Measurements from ENCODE around the gene PCDHA4. TPM values are rescaled to one million over a fixed set of nuclear protein-coding genes. Genes with fewer than 3 reads are reported as not detected.
"Not testable (repeated sequence)": the region's sequence is repeated elsewhere in the genome, so short reads cannot be mapped to it uniquely, and the experiment has no call there.

PCDHA4 gene
- total RNA-seq, 1 experiment from 2014 or later = not detected

DNA sequence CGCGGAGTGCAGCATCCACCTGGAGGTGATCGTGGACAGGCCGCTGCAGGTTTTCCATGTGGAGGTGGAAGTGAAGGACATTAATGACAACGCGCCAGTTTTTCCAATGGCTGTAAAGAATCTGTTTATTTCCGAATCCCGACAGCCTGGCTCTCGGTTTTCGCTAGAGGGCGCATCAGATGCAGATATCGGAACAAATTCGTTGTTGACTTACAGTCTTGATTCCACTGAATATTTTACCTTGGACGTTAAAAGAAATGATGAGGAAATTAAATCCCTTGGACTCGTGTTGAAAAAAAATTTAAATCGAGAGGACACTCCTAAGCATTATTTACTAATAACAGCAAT, 5.4 kb upstream of the PCDHA4 start:
- no TSS peak for BruUV-seq (replicated peaks)
- ChIA-PET CTCF (no interaction called here), RAD21 (ENCODE audit: low non-redundant PET in 1 of 2, low total read pairs in 2 of 2, uncharacterized antibody in 2 of 2, unreplicated experiment in 2 of 2) (no interaction called here), POLR2A (no interaction called here)
- Histone ChIP-seq H3K9ac (ENCODE audit: low read length) (no peak overlapping the region), H3K27me3 (ENCODE audit: insufficient read depth, low read length) (no peaks in the 10 kb centered on the region), H3K9me2 (ENCODE audit: insufficient read depth) (no peaks in the 10 kb centered on the region), H3K79me2 (ENCODE audit: insufficient read depth, low read length) (no peaks in the 10 kb centered on the region), H3K4me3 (replicated peaks in 1 of 2; ENCODE audit: low read depth in 1 of 2, low read length in 2 of 2) (no peak overlapping the region), H3K36me3 (ENCODE audit: control insufficient read depth in 1 of 2, insufficient read depth in 2 of 2, low read length in 2 of 2) (no peaks in the 10 kb centered on the region), H3K27ac (ENCODE audit: low read depth, low read length) (no peak overlapping the region), H4K20me1 (ENCODE audit: insufficient read depth) (no peaks in the 10 kb centered on the region), H3K9me3 (ENCODE audit: control insufficient read depth in 1 of 2, insufficient read depth in 1 of 2, low read depth in 1 of 2, low read length in 2 of 2) (peaks cover 0 to 5% of the 10 kb centered on the region in 2 experiments; a peak in 2 of 4 replicates), H3K4me1 (ENCODE audit: control insufficient read depth in 1 of 2, insufficient read depth in 2 of 2, low read length in 2 of 2) (no peaks in the 10 kb centered on the region), H3K4me2 (ENCODE audit: low read length) (no peak overlapping the region), H2AFZ (ENCODE audit: low read depth, low read length, poor library complexity, severe bottlenecking) (no peak overlapping the region)
- intact Hi-C loops (cut with micrococcal nuclease) = no loop called here
- no peak for TF ChIP-seq TCF7L2 (IDR thresholded peaks at IDR 0.05; ENCODE audit: borderline replicate concordance, extremely low read depth, insufficient read depth, insufficient read length)
- no peak for TF ChIP-seq ZFX (IDR thresholded peaks at IDR 0.05)
- no peak for TF ChIP-seq FOSL1 (IDR thresholded peaks at IDR 0.05; ENCODE audit: low read depth)
- no peak for DNase-seq (ENCODE audit: low read depth, low spot score)
- ATAC-seq = no peak

DNA sequence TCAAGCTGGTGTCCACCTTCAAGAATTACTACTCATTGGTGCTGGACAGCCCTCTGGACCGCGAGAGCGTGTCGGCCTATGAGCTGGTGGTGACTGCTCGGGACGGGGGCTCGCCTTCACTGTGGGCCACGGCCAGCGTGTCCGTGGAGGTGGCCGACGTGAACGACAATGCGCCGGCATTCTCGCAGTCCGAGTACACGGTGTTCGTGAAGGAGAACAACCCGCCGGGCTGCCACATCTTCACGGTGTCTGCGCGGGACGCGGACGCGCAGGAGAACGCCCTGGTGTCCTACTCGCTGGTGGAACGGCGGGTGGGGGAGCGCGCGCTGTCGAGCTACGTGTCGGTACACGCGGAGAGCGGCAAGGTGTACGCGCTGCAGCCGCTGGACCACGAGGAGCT, 4.5 kb upstream of the PCDHA4 start:
- H3K27me3 ChIP-seq (ENCODE audit: insufficient read depth, low read length); H3K9me3 ChIP-seq (ENCODE audit: control insufficient read depth in 1 of 2, insufficient read depth in 1 of 2, low read depth in 1 of 2, low read length in 2 of 2); H3K9me2 ChIP-seq (ENCODE audit: insufficient read depth); H3K27ac ChIP-seq (ENCODE audit: low read depth, low read length); H3K4me2 ChIP-seq (ENCODE audit: low read length); intact Hi-C loops (cut with micrococcal nuclease); H3K4me3 ChIP-seq (replicated peaks in 1 of 2; ENCODE audit: low read depth in 1 of 2, low read length in 2 of 2); H3K79me2 ChIP-seq (ENCODE audit: insufficient read depth, low read length); CTCF ChIA-PET; RAD21 ChIA-PET (ENCODE audit: low non-redundant PET in 1 of 2, low total read pairs in 2 of 2, uncharacterized antibody in 2 of 2, unreplicated experiment in 2 of 2); H3K9ac ChIP-seq (ENCODE audit: low read length); BruUV-seq (replicated peaks); H3K4me1 ChIP-seq (ENCODE audit: control insufficient read depth in 1 of 2, insufficient read depth in 2 of 2, low read length in 2 of 2); H4K20me1 ChIP-seq (ENCODE audit: insufficient read depth); DNase-seq (ENCODE audit: low read depth, low spot score); H2AFZ ChIP-seq (ENCODE audit: low read depth, low read length, poor library complexity, severe bottlenecking); POLR2A ChIA-PET; H3K36me3 ChIP-seq (ENCODE audit: control insufficient read depth in 1 of 2, insufficient read depth in 2 of 2, low read length in 2 of 2); ATAC-seq: not testable (repeated sequence)

DNA sequence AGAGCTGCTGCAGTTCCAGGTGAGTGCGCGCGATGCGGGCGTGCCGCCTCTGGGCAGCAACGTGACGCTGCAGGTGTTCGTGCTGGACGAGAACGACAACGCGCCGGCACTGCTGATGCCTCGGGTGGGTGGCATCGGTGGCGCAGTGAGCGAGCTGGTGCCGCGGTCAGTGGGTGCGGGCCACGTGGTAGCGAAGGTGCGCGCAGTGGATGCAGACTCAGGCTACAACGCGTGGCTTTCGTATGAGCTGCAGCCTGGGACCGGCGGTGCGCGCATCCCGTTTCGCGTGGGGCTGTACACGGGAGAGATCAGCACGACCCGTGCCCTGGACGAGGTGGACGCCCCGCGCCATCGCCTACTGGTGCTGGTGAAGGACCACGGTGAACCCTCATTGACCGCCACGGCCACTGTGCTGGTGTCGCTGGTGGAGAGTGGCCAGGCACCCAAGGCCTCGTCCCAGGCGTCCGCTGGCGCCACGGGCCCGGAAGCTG, 4.0 kb upstream of the PCDHA4 start:
- H3K4me2 ChIP-seq (ENCODE audit: low read length) = no peak overlapping the region
- no peaks in the 10 kb centered on the region for H3K4me1 ChIP-seq (ENCODE audit: control insufficient read depth in 1 of 2, insufficient read depth in 2 of 2, low read length in 2 of 2)
- H4K20me1 ChIP-seq (ENCODE audit: insufficient read depth) = no peaks in the 10 kb centered on the region
- BruUV-seq (replicated peaks) = no TSS peak
- no peak overlapping the region for H3K4me3 ChIP-seq (replicated peaks in 1 of 2; ENCODE audit: low read depth in 1 of 2, low read length in 2 of 2)
- no peaks in the 10 kb centered on the region for H3K79me2 ChIP-seq (ENCODE audit: insufficient read depth, low read length)
- H3K9me3 ChIP-seq (ENCODE audit: control insufficient read depth in 1 of 2, insufficient read depth in 1 of 2, low read depth in 1 of 2, low read length in 2 of 2) = peaks cover 0 to 5% of the 10 kb centered on the region in 2 experiments; a peak in 2 of 4 replicates
- no peak for ATAC-seq
- no peak overlapping the region for H2AFZ ChIP-seq (ENCODE audit: low read depth, low read length, poor library complexity, severe bottlenecking)
- no peak for DNase-seq (ENCODE audit: low read depth, low spot score)
- no peaks in the 10 kb centered on the region for H3K27me3 ChIP-seq (ENCODE audit: insufficient read depth, low read length)
- CTCF ChIA-PET = no interaction called here
- no peak overlapping the region for H3K27ac ChIP-seq (ENCODE audit: low read depth, low read length)
- no peaks in the 10 kb centered on the region for H3K36me3 ChIP-seq (ENCODE audit: control insufficient read depth in 1 of 2, insufficient read depth in 2 of 2, low read length in 2 of 2)
- H3K9ac ChIP-seq (ENCODE audit: low read length) = no peak overlapping the region
- POLR2A ChIA-PET = no interaction called here
- intact Hi-C loops (cut with micrococcal nuclease) = no loop called here
- H3K9me2 ChIP-seq (ENCODE audit: insufficient read depth) = no peaks in the 10 kb centered on the region
- RAD21 ChIA-PET (ENCODE audit: low non-redundant PET in 1 of 2, low total read pairs in 2 of 2, uncharacterized antibody in 2 of 2, unreplicated experiment in 2 of 2) = no interaction called here
- TF ChIP-seq YY1 (IDR thresholded peaks at IDR 0.05; ENCODE audit: extremely low read depth, insufficient replicate concordance, low read depth, low read length) (no peak), ZFX (IDR thresholded peaks at IDR 0.05) (no peak), EZH2 (IDR thresholded peaks at IDR 0.05) (no peak), ZBTB33 (IDR thresholded peaks at IDR 0.05; ENCODE audit: extremely low read depth, insufficient replicate concordance, low read length) (no peak), SRF (IDR thresholded peaks at IDR 0.05; ENCODE audit: low read depth) (no peak), CBX3 (IDR thresholded peaks at IDR 0.05; ENCODE audit: low read depth) (no peak), ZNF274 (IDR thresholded peaks at IDR 0.05; ENCODE audit: low read depth, low read length) (no peak), POLR2AphosphoS5 (IDR thresholded peaks at IDR 0.05; ENCODE audit: low read depth, low read length) (no peak)

All from HCT116 (cell line).